ENCODE data around the gene CDC25C. TPM values are rescaled to one million over a fixed set of nuclear protein-coding genes. Genes with fewer than 3 reads are reported as not detected.

The CDC25C gene
- total RNA-seq, 1 experiment from 2014 or later: 36.2 TPM

DNA sequence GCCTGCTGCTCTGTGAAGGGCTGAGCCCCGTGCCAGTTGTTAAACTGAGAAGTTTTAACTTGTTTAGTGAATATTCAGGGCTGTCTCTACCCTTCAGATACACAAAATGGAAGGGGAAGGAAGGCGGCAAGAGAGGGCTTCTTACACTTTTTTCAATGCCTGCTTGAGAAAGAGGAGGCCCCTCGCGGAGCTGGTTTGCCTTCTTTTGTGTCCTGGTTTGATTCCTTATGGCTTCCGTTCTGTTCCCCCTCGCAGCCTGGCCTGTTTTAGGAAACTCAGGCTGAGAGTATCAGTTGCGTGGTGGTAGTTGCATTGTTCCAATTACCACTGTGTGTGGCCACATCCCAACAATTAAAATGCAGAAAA is 7.5 kb upstream of the CDC25C start:
- TF ChIP-seq EZH2 (IDR thresholded peaks at IDR 0.05; ENCODE audit: low read depth) (no peak), CTCF (conservative IDR thresholded peaks at IDR 0.05) (no peak)
- Histone ChIP-seq H3K27ac (no peak overlapping the region), H3K79me2 (ENCODE audit: low read depth) (peaks cover 43% of the 10 kb centered on the region), H3K9me2 (ENCODE audit: insufficient read depth) (no peaks in the 10 kb centered on the region), H3K27me3 (ENCODE audit: insufficient read depth, low read depth) (no peaks in the 10 kb centered on the region), H3F3A (ENCODE audit: insufficient read depth, low read depth) (0 out of 2 replicates have a peak, but pooled peaks cover 2% of the 10 kb centered on the region), H2AFZ (no peak overlapping the region), H3K4me2 (peak overlapping the region; percentile 78), H4K20me1 (ENCODE audit: insufficient read depth) (peaks cover 7% of the 10 kb centered on the region), H3K9me3 (ENCODE audit: insufficient read depth, low read depth) (no peaks in the 10 kb centered on the region), H3K4me3 (peak overlapping the region; percentile 60), H3K36me3 (ENCODE audit: low read depth) (peaks cover 19% of the 10 kb centered on the region), H3K4me1 (replicated peaks; ENCODE audit: insufficient read depth) (peaks cover 9% of the 10 kb centered on the region)
- CTCF ChIA-PET: interaction anchor here (0.7 to 1.3 kb wide), 3 partner anchors 13 to 68 kb away, joined by 3 to 7 read pairs (median 6); no protein-coding TSS in a partner anchor
- TSS peak; percentile 53 for BruUV-seq (replicated peaks)
- intact Hi-C loops (cut with micrococcal nuclease; ENCODE audit: unreplicated experiment): no loop called here
- peak in 1 of 2 experiments; percentile 33 for DNase-seq
- POLR2A ChIA-PET (ENCODE audit: unreplicated experiment): no interaction called here

GRCh38 chr5:138338411-138339090 is 6.9 kb upstream of the CDC25C start:
- DNase-seq: no peak
- H3F3A ChIP-seq (ENCODE audit: insufficient read depth, low read depth): 0 out of 2 replicates have a peak, but pooled peaks cover 2% of the 10 kb centered on the region
- intact Hi-C loops (cut with micrococcal nuclease; ENCODE audit: unreplicated experiment): loop anchor here (1.0 kb wide), 1 partner anchor 15 kb away; no protein-coding TSS in a partner anchor
- no peaks in the 10 kb centered on the region for H3K27me3 ChIP-seq (ENCODE audit: insufficient read depth, low read depth)
- H2AFZ ChIP-seq: no peak overlapping the region
- BruUV-seq (replicated peaks): no TSS peak
- TF ChIP-seq EZH2 (IDR thresholded peaks at IDR 0.05; ENCODE audit: low read depth): no peak
- TF ChIP-seq CTCF (conservative IDR thresholded peaks at IDR 0.05): no peak
- ChIA-PET POLR2A (ENCODE audit: unreplicated experiment) (interaction anchor here (0.5 to 1.0 kb wide), 6 partner anchors 9 to 1603 kb away, joined by 3 to 14 read pairs (median 6); partner anchors contain the start of gene KDM3B), CTCF (interaction anchor here (0.7 to 1.3 kb wide), 3 partner anchors 13 to 68 kb away, joined by 6 to 7 read pairs (median 6); partner anchors contain the start of gene KDM3B)
- no peaks in the 10 kb centered on the region for H3K9me2 ChIP-seq (ENCODE audit: insufficient read depth)
- H3K27ac ChIP-seq: no peak overlapping the region
- H3K4me2 ChIP-seq: peak overlapping the region; percentile 78
- H3K4me3 ChIP-seq: peak overlapping the region; percentile 60
- peaks cover 9% of the 10 kb centered on the region for H3K4me1 ChIP-seq (replicated peaks; ENCODE audit: insufficient read depth)
- peaks cover 19% of the 10 kb centered on the region for H3K36me3 ChIP-seq (ENCODE audit: low read depth)
- H3K9me3 ChIP-seq (ENCODE audit: insufficient read depth, low read depth): no peaks in the 10 kb centered on the region
- peaks cover 43% of the 10 kb centered on the region for H3K79me2 ChIP-seq (ENCODE audit: low read depth)
- H4K20me1 ChIP-seq (ENCODE audit: insufficient read depth): peaks cover 2% of the 10 kb centered on the region

DNA sequence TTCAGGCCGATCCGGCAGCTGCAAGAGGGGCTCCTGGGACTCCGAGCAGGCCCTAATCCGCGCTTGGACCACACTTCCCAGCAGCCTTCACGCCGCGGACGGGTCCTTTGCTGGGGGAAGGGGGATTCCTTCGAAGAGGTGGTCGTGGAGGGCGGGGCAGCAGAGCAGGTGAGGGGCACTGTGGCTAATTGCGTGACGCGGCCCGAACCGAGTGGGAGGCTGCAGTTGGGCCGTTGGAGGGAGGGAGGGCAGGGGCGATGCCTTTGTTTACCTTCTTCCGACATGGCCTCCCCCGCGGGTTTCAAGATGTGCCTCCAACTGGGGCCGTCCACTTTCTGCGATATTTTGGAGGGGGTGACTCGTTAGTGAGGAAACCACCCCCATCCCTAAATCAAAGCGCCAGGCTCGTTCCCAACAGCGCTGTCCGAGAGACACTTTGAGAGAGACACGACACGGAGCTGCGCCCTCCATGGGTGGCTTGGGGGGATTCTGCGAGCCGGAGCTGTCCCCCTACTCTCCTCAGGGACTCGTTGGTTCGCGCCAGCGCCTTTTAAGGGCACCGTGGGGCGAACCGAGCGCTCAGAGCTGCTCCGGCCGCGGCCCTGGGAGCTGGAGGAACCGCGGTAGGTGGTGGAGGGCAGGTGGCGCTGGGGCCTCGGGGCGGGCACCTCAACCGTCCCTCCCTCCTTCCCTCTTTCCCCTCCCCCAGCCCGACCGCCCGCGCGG is 6.2 kb upstream of the CDC25C start, which contains the start of gene FAM53C:
Gene FAM53C, plus strand, starts transcription at position 582 of the 726 bp plus-strand sequence. CDS start 3,070 bp downstream, outside the sequence.
- Histone ChIP-seq H3K27me3 (ENCODE audit: insufficient read depth, low read depth) (no peaks in the 10 kb centered on the region), H3K79me2 (ENCODE audit: low read depth) (peaks cover 43% of the 10 kb centered on the region), H4K20me1 (ENCODE audit: insufficient read depth) (no peaks in the 10 kb centered on the region; the same call in 1 of the 2 replicates), H3K36me3 (ENCODE audit: low read depth) (peaks cover 19% of the 10 kb centered on the region), H3K9me3 (ENCODE audit: insufficient read depth, low read depth) (no peaks in the 10 kb centered on the region), H2AFZ (peak within 1 kb of the TSS; percentile 88), H3K9me2 (ENCODE audit: insufficient read depth) (no peaks in the 10 kb centered on the region), H3K4me1 (replicated peaks; ENCODE audit: insufficient read depth) (peaks cover 9% of the 10 kb centered on the region), H3K4me2 (peak within 1 kb of the TSS; percentile 78), H3K27ac (peak within 1 kb of the TSS; percentile 90), H3K4me3 (peak within 1 kb of the TSS; percentile 60), H3F3A (ENCODE audit: insufficient read depth, low read depth) (0 out of 2 replicates have a peak, but pooled peaks cover 2% of the 10 kb centered on the region)
- ChIA-PET CTCF (interaction anchor here (1.1 kb wide), 1 partner anchor 15 kb away, joined by 6 read pairs; the partner anchor contains the start of gene KDM3B), POLR2A (ENCODE audit: unreplicated experiment) (interaction anchor here (0.5 to 1.0 kb wide), 10 partner anchors 9 to 1604 kb away, joined by 3 to 24 read pairs (median 4); partner anchors contain the start of genes KDM3B and SPATA24)
- peak; percentile 73 to 98 for DNase-seq
- intact Hi-C loops (cut with micrococcal nuclease; ENCODE audit: unreplicated experiment): loop anchor here (1.0 kb wide), 1 partner anchor 15 kb away; no protein-coding TSS in a partner anchor
- no peak for TF ChIP-seq EZH2 (IDR thresholded peaks at IDR 0.05; ENCODE audit: low read depth)
- no peak for TF ChIP-seq CTCF (conservative IDR thresholded peaks at IDR 0.05)
- no TSS peak for BruUV-seq (replicated peaks)

Measured in PC-9 (cell line).